Neural cell (in vitro differentiated cells): Measurements from ENCODE around the gene HBZ. TPM values are rescaled to one million over a fixed set of nuclear protein-coding genes. Genes with fewer than 3 reads are reported as not detected.
"Not testable (repeated sequence)": the region's sequence is repeated elsewhere in the genome, so short reads cannot be mapped to it uniquely, and the experiment has no call there.

ENCODE experiments used
- H2AFZ ChIP-seq: fragments of 200-600, 300-800 bp; sonication (generic), shearing (Covaris generic); 2 replicates; pipeline ENCODE4 v1.6.0; 2014; ENCODE audit warnings: low read depth, mild to moderate bottlenecking, antibody characterized with exemption, low read length, moderate library complexity
- H3F3A ChIP-seq: fragments of 200-600 bp; shearing (Covaris generic); 2 replicates; pipeline ENCODE4 v1.6.1; 2016; ENCODE audit warnings: mild to moderate bottlenecking, moderate library complexity, mixed read lengths, antibody characterized with exemption, low read length; ENCODE audit not compliant: insufficient read depth, poor library complexity, severe bottlenecking
- H3K27ac ChIP-seq: fragments of 200-600, 300-800 bp; sonication (generic), shearing (Covaris generic); 2 replicates; pipeline ENCODE4 v1.5.1; 2014; ENCODE audit warnings: mild to moderate bottlenecking, low read length, moderate library complexity
- H3K27me3 ChIP-seq: fragments of 300-800, 200-600 bp; sonication (generic), shearing (Covaris generic); 2 replicates; pipeline ENCODE4 v1.6.0; 2014; ENCODE audit warnings: mild to moderate bottlenecking, low read depth, low read length, moderate library complexity; ENCODE audit not compliant: insufficient read depth
- H3K36me3 ChIP-seq: fragments of 300-800, 200-600 bp; sonication (generic), shearing (Covaris generic); 2 replicates; pipeline ENCODE4 v1.5.1; 2014; ENCODE audit warnings: mild to moderate bottlenecking, antibody characterized with exemption, low read length, moderate library complexity; ENCODE audit not compliant: insufficient read depth
- H3K4me2 ChIP-seq: fragments of 300-800, 200-600 bp; sonication (generic), shearing (Covaris generic); 2 replicates; pipeline ENCODE4 v1.6.0; 2014; ENCODE audit warnings: mild to moderate bottlenecking, low read length
- H3K4me3 ChIP-seq: fragments of 300-800, 200-600 bp; sonication (generic), shearing (Covaris generic); 2 replicates; pipeline ENCODE4 v1.5.1; 2014; ENCODE audit warnings: mild to moderate bottlenecking, low read length, moderate library complexity
- H3K79me2 ChIP-seq: fragments of 200-600 bp; shearing (Covaris generic); replicated peaks from 2 replicates; pipeline ENCODE4 v1.6.0; 2014; ENCODE audit warnings: mild to moderate bottlenecking, low read length, moderate library complexity; ENCODE audit not compliant: insufficient read depth
- H3K9ac ChIP-seq: fragments of 300-800, 200-600 bp; sonication (generic), shearing (Covaris generic); 2 replicates; pipeline ENCODE4 v1.6.1; 2016; ENCODE audit warnings: mild to moderate bottlenecking, low read length, mixed read lengths
- H3K9me2 ChIP-seq: fragments of 200-600 bp; shearing (Covaris generic); 2 replicates; pipeline ENCODE4 v1.6.1; 2016; ENCODE audit warnings: mild to moderate bottlenecking, low read length, mixed read lengths; ENCODE audit not compliant: insufficient read depth
- H3K9me3 ChIP-seq: fragments of 200-600, 300-800 bp; sonication (generic), shearing (Covaris generic); 2 replicates; pipeline ENCODE4 v1.6.1; 2016; ENCODE audit warnings: mild to moderate bottlenecking, mixed run types, low read length, moderate library complexity, mixed read lengths
- H4K20me1 ChIP-seq: fragments of 200-600 bp; shearing (Covaris generic); 2 replicates; pipeline ENCODE4 v1.6.1; 2016; ENCODE audit warnings: mild to moderate bottlenecking, mixed run types; ENCODE audit not compliant: insufficient read depth
- CTCF ChIP-seq: fragments of 450-650 bp; IDR thresholded peaks from 2 replicates; pipeline ENCODE4 v1.5.1; 2014; ENCODE audit warnings: antibody characterized with exemption, mild to moderate bottlenecking, moderate library complexity; ENCODE audit not compliant: poor library complexity, severe bottlenecking
- EP300 ChIP-seq: fragments of 450-650 bp; conservative IDR thresholded peaks from 2 replicates; pipeline ENCODE4 v1.6.1; 2014; ENCODE audit warnings: antibody characterized with exemption, mild to moderate bottlenecking, moderate library complexity; ENCODE audit not compliant: poor library complexity, severe bottlenecking
- EZH2 ChIP-seq: fragments of 200-600, 300-800 bp; shearing (Covaris generic), sonication (generic); IDR thresholded peaks from 2 replicates; pipeline ENCODE4 v1.6.1; 2014; ENCODE audit warnings: antibody characterized with exemption, low read length, borderline replicate concordance, mild to moderate bottlenecking; ENCODE audit not compliant: insufficient read depth, poor library complexity, severe bottlenecking
- MXI1 ChIP-seq: fragments of 450-650 bp; conservative IDR thresholded peaks from 2 replicates; pipeline ENCODE4 v1.6.1; 2014; ENCODE audit warnings: antibody characterized with exemption, mild to moderate bottlenecking; ENCODE audit not compliant: poor library complexity, severe bottlenecking
- POLR2AphosphoS5 ChIP-seq: IDR thresholded peaks from 2 replicates; pipeline ENCODE4 v1.6.1; 2012
- RAD21 ChIP-seq: fragments of 450-650 bp; conservative IDR thresholded peaks from 2 replicates; pipeline ENCODE4 v1.6.1; 2014; ENCODE audit warnings: antibody characterized with exemption, mild to moderate bottlenecking, moderate library complexity
- REST ChIP-seq: IDR thresholded peaks from 2 replicates; pipeline ENCODE4 v1.6.1; 2012; ENCODE audit warnings: borderline replicate concordance
- SMC3 ChIP-seq: fragments of 450-650 bp; conservative IDR thresholded peaks from 2 replicates; pipeline ENCODE4 v1.6.1; 2014; ENCODE audit warnings: antibody characterized with exemption, mild to moderate bottlenecking, moderate library complexity; ENCODE audit not compliant: poor library complexity
- TAF1 ChIP-seq: IDR thresholded peaks from 2 replicates; pipeline ENCODE4 v1.6.1; 2012; ENCODE audit warnings: low read depth
- polyA plus RNA-seq: library from polyadenylated mRNA; depleted of rRNA; stranded (reverse); fragments of >200 nt; gene quantifications from 2 replicates; pipeline ENCODE4 v1.2.3, GENCODE V29; 2014

HBZ gene
- polyA plus RNA-seq, 1 donor from 2014 or later, result not detected

GRCh38 chr16:146646-147045 is 5.8 kb upstream of the HBZ start:
- Histone ChIP-seq H3K27me3 (no peaks in the 10 kb centered on the region), H3K4me2 (no peak overlapping the region), H3K9me2 (no peaks in the 10 kb centered on the region), H4K20me1 (no peaks in the 10 kb centered on the region), H3K4me3 (no peak overlapping the region), H3F3A (no peaks in the 10 kb centered on the region), H3K79me2 (no peaks in the 10 kb centered on the region), H3K9ac (no peak overlapping the region), H2AFZ (no peak overlapping the region), H3K9me3 (no peaks in the 10 kb centered on the region), H3K36me3 (no peaks in the 10 kb centered on the region), H3K27ac (no peak overlapping the region)
- no peak for TF ChIP-seq EP300

GRCh38 chr16:149024-149660 is 3.3 kb upstream of the HBZ start:
- Histone ChIP-seq H3K79me2 (no peaks in the 10 kb centered on the region), H3K4me2 (no peak overlapping the region), H3K9me3 (no peaks in the 10 kb centered on the region), H4K20me1 (no peaks in the 10 kb centered on the region), H3F3A (no peaks in the 10 kb centered on the region), H2AFZ (no peak overlapping the region), H3K4me3 (no peak overlapping the region), H3K27ac (no peak overlapping the region), H3K9ac (no peak overlapping the region), H3K36me3 (no peaks in the 10 kb centered on the region), H3K27me3 (peaks cover 6% of the 10 kb centered on the region), H3K9me2 (no peaks in the 10 kb centered on the region)
- no peak for TF ChIP-seq MXI1
- TF ChIP-seq SMC3, result no peak
- no peak for TF ChIP-seq POLR2AphosphoS5
- no peak for TF ChIP-seq CTCF
- TF ChIP-seq RAD21, result no peak
- TF ChIP-seq EP300, result no peak
- TF ChIP-seq TAF1, result no peak
- no peak for TF ChIP-seq REST
- no peak for TF ChIP-seq EZH2

GRCh38 chr16:153129-153521 is 681 bp downstream of the HBZ start:
- not testable (repeated sequence) for H3K4me3 ChIP-seq, H3K27ac ChIP-seq, H3K9me3 ChIP-seq, H2AFZ ChIP-seq, H3F3A ChIP-seq, H3K9me2 ChIP-seq, H3K9ac ChIP-seq, H4K20me1 ChIP-seq, H3K79me2 ChIP-seq, H3K4me2 ChIP-seq, H3K36me3 ChIP-seq
- H3K27me3 ChIP-seq, result peaks cover 37% of the 10 kb centered on the region

GRCh38 chr16:153550-154216 is 1.2 kb downstream of the HBZ start:
- H3K27ac ChIP-seq, H3K4me2 ChIP-seq, H3K9ac ChIP-seq, H3K36me3 ChIP-seq, H3K4me3 ChIP-seq, H2AFZ ChIP-seq, H3F3A ChIP-seq, H3K79me2 ChIP-seq, H3K9me2 ChIP-seq, H4K20me1 ChIP-seq, H3K9me3 ChIP-seq: not testable (repeated sequence)
- peaks cover 42% of the 10 kb centered on the region for H3K27me3 ChIP-seq
